Choroid plexus epithelial cell (primary cell): ENCODE results near the gene TMEM108.

Experiments used
- DNase-seq: peaks from one replicate; pipeline ENCODE4 v3.0.0-alpha.2; 2010; ENCODE audit warnings: low read depth
- H3K4me3 ChIP-seq: 2 replicates; pipeline ENCODE4 v1.5.1; 2011; ENCODE audit warnings: low read depth, mild to moderate bottlenecking, control low read depth, low read length, moderate library complexity
- CTCF ChIP-seq: conservative IDR thresholded peaks from 2 replicates; pipeline ENCODE4 v1.5.1; 2011; ENCODE audit warnings: low read depth, mild to moderate bottlenecking, control low read depth, inconsistent platforms, low read length, moderate library complexity

The TMEM108 gene

GRCh38 chr3:133400006-133400515 is 361.9 kb downstream of the TMEM108 start, which contains the start of gene BFSP2:
BFSP2 (plus strand) TSS chr3:133400056; CDS start chr3:133400084, 28 bp downstream.
- TF ChIP-seq CTCF = no peak
- H3K4me3 ChIP-seq = no peak within 1 kb of the TSS
- DNase-seq = no peak

GRCh38 chr3:133401374-133402135 is 363.4 kb downstream of the TMEM108 start:
- peak; percentile 44 for DNase-seq
- no peak for TF ChIP-seq CTCF
- H3K4me3 ChIP-seq = no peak overlapping the region

GRCh38 chr3:133404920-133405319 is 366.7 kb downstream of the TMEM108 start:
- no peak for DNase-seq
- no peak overlapping the region for H3K4me3 ChIP-seq
- TF ChIP-seq CTCF = no peak

GRCh38 chr3:133408366-133408765 is 370.2 kb downstream of the TMEM108 start:
- DNase-seq = peak; percentile 5
- no peak for TF ChIP-seq CTCF
- H3K4me3 ChIP-seq = no peak overlapping the region

GRCh38 chr3:133408961-133409360 is 370.8 kb downstream of the TMEM108 start:
- peak; percentile 60 for DNase-seq
- H3K4me3 ChIP-seq = no peak overlapping the region
- no peak for TF ChIP-seq CTCF

- H3K4me3 ChIP-seq = no peak overlapping the region
- TF ChIP-seq CTCF = no peak
- no peak for DNase-seq
Observed at GRCh38 chr3:133410191-133410892, 372.2 kb downstream of the TMEM108 start.
